MM.1S (cell line): ENCODE data around the gene TTLL4.

Experiments used
- DNase-seq: peaks from one replicate; pipeline ENCODE4 v3.0.0-alpha.2; 2015
- H2AFZ ChIP-seq: fragments of 300-600 bp; sonication (generic); 2 replicates; pipeline ENCODE4 v1.6.0; 2016; ENCODE audit warnings: antibody characterized with exemption, low read length
- H3F3A ChIP-seq: fragments of 300-600 bp; sonication (generic); 2 replicates; pipeline ENCODE4 v1.6.1; 2016; ENCODE audit warnings: mild to moderate bottlenecking, antibody characterized with exemption, low read length, moderate library complexity, mixed read lengths; ENCODE audit not compliant: insufficient read depth
- H3K27ac ChIP-seq: fragments of 300-600 bp; sonication (generic); 2 replicates; pipeline ENCODE4 v1.5.1; 2016; ENCODE audit warnings: mild to moderate bottlenecking, low read length
- H3K27me3 ChIP-seq: fragments of 300-600 bp; sonication (generic); replicated peaks from 2 replicates; pipeline ENCODE4 v1.6.0; 2016; ENCODE audit warnings: low read length; ENCODE audit not compliant: insufficient read depth
- H3K36me3 ChIP-seq: fragments of 300-600 bp; sonication (generic); replicated peaks from 2 replicates; pipeline ENCODE4 v1.6.1; 2016; ENCODE audit warnings: mild to moderate bottlenecking, low read length, mixed read lengths; ENCODE audit not compliant: insufficient read depth
- H3K4me1 ChIP-seq: fragments of 300-600 bp; sonication (generic); 2 replicates; pipeline ENCODE4 v1.6.1; 2016; ENCODE audit warnings: low read length, mixed read lengths
- H3K4me2 ChIP-seq: fragments of 300-600 bp; sonication (generic); 2 replicates; pipeline ENCODE4 v1.6.0; 2016; ENCODE audit warnings: low read depth, low read length
- H3K4me3 ChIP-seq: fragments of 300-600 bp; sonication (generic); 2 replicates; pipeline ENCODE4 v1.5.1; 2016; ENCODE audit warnings: low read length, mixed read lengths
- H3K79me2 ChIP-seq: fragments of 300-600 bp; sonication (generic); 2 replicates; pipeline ENCODE4 v1.6.1; 2016; ENCODE audit warnings: mixed run types, low read length, mixed read lengths
- H3K9ac ChIP-seq: fragments of 300-600 bp; sonication (generic); 2 replicates; pipeline ENCODE4 v1.6.1; 2016; ENCODE audit warnings: low read length, mixed read lengths
- H3K9me2 ChIP-seq: fragments of 300-600 bp; sonication (generic); replicated peaks from 2 replicates; pipeline ENCODE4 v1.6.1; 2016; ENCODE audit warnings: mild to moderate bottlenecking, low read length, mixed read lengths; ENCODE audit not compliant: insufficient read depth
- H3K9me3 ChIP-seq: fragments of 300-600 bp; sonication (generic); replicated peaks from 2 replicates; pipeline ENCODE4 v1.6.1; 2016; ENCODE audit warnings: mild to moderate bottlenecking, low read length, mixed read lengths; ENCODE audit not compliant: insufficient read depth
- H4K20me1 ChIP-seq: fragments of 300-600 bp; sonication (generic); 2 replicates; pipeline ENCODE4 v1.6.1; 2016; ENCODE audit warnings: mild to moderate bottlenecking, low read length, moderate library complexity, mixed read lengths; ENCODE audit not compliant: insufficient read depth
- EZH2 ChIP-seq: fragments of 300-600 bp; sonication (generic); optimal IDR thresholded peaks from 2 replicates; pipeline ENCODE3; 2017; ENCODE audit warnings: low read depth, mild to moderate bottlenecking, antibody characterized with exemption, low read length, mixed read lengths
- EZH2phosphoT487 ChIP-seq: fragments of 300-600 bp; sonication (generic); IDR thresholded peaks from 2 replicates; pipeline ENCODE4 v1.6.1; 2018; ENCODE audit warnings: antibody characterized with exemption, low read length
- TF ChIP-seq, protein P1 (sequence below): fragments of 300-600 bp; sonication (generic); IDR thresholded peaks from 2 replicates; pipeline ENCODE4 v1.5.1; 2016; ENCODE audit warnings: antibody characterized with exemption, low read length, mixed read lengths

Gene TTLL4

GRCh38 chr2:218783688-218784087 is 73.1 kb downstream of the TTLL4 start:
- no peaks in the 10 kb centered on the region for H3K9me2 ChIP-seq
- H3K27me3 ChIP-seq = no peaks in the 10 kb centered on the region
- H3K4me2 ChIP-seq = no peak overlapping the region
- no peaks in the 10 kb centered on the region for H4K20me1 ChIP-seq
- H3K9me3 ChIP-seq = no peaks in the 10 kb centered on the region
- no peak overlapping the region for H3K9ac ChIP-seq
- no peaks in the 10 kb centered on the region for H3K79me2 ChIP-seq
- H3K4me3 ChIP-seq = no peak overlapping the region
- H3K36me3 ChIP-seq = no peaks in the 10 kb centered on the region
- no peak overlapping the region for H3K27ac ChIP-seq
- TF ChIP-seq, protein P1, sequence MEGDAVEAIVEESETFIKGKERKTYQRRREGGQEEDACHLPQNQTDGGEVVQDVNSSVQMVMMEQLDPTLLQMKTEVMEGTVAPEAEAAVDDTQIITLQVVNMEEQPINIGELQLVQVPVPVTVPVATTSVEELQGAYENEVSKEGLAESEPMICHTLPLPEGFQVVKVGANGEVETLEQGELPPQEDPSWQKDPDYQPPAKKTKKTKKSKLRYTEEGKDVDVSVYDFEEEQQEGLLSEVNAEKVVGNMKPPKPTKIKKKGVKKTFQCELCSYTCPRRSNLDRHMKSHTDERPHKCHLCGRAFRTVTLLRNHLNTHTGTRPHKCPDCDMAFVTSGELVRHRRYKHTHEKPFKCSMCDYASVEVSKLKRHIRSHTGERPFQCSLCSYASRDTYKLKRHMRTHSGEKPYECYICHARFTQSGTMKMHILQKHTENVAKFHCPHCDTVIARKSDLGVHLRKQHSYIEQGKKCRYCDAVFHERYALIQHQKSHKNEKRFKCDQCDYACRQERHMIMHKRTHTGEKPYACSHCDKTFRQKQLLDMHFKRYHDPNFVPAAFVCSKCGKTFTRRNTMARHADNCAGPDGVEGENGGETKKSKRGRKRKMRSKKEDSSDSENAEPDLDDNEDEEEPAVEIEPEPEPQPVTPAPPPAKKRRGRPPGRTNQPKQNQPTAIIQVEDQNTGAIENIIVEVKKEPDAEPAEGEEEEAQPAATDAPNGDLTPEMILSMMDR = no peak
- TF ChIP-seq EZH2phosphoT487 (no peak), EZH2 (no peak)
- no peak overlapping the region for H2AFZ ChIP-seq
- H3F3A ChIP-seq = no peaks in the 10 kb centered on the region
- no peak for DNase-seq
- no peaks in the 10 kb centered on the region for H3K4me1 ChIP-seq

DNA sequence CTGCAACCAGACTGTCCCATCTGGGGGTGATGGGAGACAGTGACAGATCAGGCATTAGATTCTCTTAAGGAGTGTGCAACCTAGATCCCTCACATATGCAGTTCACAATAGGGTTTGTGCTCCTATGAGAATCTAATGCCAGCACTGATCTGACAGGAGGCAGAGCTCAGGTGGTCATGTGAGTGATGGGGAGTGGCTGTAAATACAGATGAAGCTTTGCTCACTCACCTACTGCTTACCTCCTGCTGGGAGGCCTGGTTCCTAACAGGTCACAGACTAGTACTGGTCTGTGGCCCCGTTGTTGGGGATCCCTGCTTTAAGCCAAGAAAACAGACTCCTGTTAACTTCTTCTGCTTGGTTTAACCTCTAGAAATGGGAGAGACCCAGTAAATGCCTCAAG is 74.5 kb downstream of the TTLL4 start:
- Histone ChIP-seq H3K4me1 (no peaks in the 10 kb centered on the region), H3K4me3 (no peak overlapping the region), H3K9me2 (no peaks in the 10 kb centered on the region), H3K79me2 (no peaks in the 10 kb centered on the region), H4K20me1 (no peaks in the 10 kb centered on the region), H3F3A (no peaks in the 10 kb centered on the region), H3K9me3 (no peaks in the 10 kb centered on the region), H3K9ac (no peak overlapping the region), H3K27ac (no peak overlapping the region), H2AFZ (no peak overlapping the region), H3K4me2 (no peak overlapping the region), H3K36me3 (no peaks in the 10 kb centered on the region), H3K27me3 (no peaks in the 10 kb centered on the region)
- TF ChIP-seq, protein P1 = no peak
- no peak for TF ChIP-seq EZH2
- TF ChIP-seq EZH2phosphoT487 = no peak
- no peak for DNase-seq

DNA sequence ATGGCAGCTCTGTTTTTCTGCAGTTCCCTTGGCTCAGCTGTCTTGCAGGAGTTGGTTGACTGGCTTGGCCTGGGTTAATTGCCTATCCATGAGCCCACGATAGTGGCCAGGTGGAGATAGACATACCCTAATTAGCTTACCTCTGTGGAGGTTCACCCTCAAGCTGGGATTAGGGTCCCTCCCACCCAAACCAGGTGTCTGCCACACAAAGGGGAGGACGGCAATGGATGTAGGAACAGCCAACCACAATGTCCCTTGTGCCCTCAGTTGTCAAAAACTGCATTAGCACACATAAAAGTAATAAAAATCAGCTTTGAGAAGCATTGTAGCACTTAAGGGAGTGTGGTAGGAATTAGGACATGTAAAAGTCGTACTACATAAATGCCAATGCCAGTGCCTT is 75.5 kb downstream of the TTLL4 start:
- Histone ChIP-seq H3K9me3 (no peaks in the 10 kb centered on the region), H2AFZ (no peak overlapping the region), H4K20me1 (no peaks in the 10 kb centered on the region), H3K4me2 (no peak overlapping the region), H3K27ac (no peak overlapping the region), H3K9ac (no peak overlapping the region), H3K27me3 (no peaks in the 10 kb centered on the region), H3K36me3 (no peaks in the 10 kb centered on the region), H3F3A (no peaks in the 10 kb centered on the region), H3K4me3 (no peak overlapping the region), H3K4me1 (no peaks in the 10 kb centered on the region), H3K79me2 (no peaks in the 10 kb centered on the region), H3K9me2 (no peaks in the 10 kb centered on the region)
- DNase-seq = no peak
- TF ChIP-seq, protein P1 = no peak
- TF ChIP-seq EZH2phosphoT487 (no peak), EZH2 (no peak)
